ENCODE results near the gene CNIH3.

The CNIH3 gene

DNA sequence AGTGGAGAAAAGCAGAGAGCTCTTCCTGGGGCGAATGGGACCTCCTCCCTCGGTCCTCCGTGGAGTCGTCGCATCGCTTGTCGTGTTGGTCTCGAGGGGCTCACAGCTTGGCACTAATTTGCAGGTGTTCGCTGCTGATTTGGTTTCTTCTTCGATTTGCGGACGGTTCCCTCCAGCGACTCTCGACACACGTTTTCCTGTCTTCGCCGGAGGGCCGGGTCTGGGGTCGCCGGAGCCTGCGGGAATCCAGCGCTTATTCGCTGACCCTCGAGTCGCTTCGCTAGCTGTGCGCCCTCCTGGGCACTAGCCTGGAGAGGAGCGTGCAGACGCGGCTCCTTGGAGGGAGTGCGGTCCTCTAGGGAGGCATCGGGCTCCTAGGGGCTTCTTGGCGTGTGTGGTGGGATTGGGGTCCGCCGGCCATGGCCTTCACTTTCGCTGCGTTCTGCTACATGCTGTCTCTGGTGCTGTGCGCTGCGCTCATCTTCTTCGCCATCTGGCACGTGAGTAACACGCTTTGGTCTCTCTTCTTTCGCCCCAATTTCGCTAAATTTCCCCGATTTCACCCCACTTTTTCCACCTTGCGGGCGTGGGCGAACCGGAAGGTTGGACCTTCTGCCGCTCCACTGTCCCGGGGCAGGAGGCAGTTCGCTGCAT is 766 bp downstream of the CNIH3 start:
- peak in 1 of 2 donors; percentile 5 for DNase-seq

DNA sequence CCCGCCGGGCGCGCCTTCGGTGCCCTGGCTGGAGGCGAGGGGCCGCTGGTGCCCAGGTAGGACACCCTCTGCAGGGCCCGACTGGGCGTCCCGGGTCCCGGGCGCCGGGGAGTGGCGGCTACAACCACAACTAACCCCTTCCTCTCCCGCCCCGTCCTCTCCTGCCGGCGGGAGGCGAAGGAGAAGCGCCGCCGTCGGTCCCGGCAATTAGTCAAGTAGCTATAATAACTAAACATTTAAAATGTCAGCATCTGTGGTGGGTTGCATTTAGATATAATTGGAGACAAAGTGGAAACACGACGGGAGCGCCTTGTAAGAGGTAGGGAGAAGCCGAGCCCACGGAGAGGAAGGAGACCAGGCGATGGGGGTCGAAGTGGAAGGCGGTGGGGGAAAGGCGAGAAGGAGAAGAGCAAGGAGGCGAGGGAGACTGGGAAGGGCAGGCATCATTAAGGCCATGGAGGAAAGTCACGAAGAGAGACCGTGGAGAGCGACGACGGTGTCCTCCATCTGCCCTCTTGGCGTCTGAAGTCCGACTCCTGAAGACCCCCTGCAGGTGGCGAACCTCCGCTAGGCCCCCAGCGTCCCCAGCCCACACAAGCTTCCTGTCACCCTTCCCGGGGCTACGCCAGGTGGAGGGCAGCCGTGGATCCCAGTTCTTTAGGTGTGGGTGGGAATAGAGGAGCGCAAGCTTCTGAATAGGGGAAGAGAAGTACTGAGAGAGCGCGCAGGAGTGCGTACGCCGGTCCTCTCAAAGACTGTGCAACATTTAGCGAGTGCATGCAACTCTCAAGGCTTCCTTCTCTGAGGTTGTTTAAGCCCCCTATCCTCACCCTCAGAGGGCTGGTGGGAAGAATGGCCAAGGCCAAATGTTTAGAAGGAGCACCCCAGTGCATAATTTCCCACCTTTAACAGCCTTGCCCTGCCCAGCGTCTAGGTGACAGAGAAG is 1.6 kb downstream of the CNIH3 start:
- DNase-seq = no peak

DNA sequence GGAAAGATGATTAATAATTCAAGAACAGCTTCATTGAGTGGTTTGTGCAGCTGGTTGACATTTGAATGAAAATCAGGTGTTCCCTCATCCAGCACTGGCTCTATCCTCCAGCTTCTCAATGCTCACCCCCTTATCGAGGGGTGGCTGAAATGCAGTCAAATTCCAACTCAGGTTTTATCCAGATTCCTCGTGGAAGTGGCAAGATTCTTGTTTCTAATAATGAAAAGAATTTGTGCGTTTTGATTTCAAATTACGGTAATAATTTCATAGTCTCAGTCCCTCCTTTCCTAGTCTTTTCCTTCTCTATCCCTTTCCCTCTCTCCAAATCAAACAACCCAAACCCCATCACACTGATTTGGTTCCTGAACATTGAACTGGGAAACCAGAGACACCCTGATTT is 3.1 kb downstream of the CNIH3 start:
- no peak for DNase-seq

GRCh38 chr1:224620105-224620504 is 4.0 kb downstream of the CNIH3 start:
- DNase-seq = no peak

DNA sequence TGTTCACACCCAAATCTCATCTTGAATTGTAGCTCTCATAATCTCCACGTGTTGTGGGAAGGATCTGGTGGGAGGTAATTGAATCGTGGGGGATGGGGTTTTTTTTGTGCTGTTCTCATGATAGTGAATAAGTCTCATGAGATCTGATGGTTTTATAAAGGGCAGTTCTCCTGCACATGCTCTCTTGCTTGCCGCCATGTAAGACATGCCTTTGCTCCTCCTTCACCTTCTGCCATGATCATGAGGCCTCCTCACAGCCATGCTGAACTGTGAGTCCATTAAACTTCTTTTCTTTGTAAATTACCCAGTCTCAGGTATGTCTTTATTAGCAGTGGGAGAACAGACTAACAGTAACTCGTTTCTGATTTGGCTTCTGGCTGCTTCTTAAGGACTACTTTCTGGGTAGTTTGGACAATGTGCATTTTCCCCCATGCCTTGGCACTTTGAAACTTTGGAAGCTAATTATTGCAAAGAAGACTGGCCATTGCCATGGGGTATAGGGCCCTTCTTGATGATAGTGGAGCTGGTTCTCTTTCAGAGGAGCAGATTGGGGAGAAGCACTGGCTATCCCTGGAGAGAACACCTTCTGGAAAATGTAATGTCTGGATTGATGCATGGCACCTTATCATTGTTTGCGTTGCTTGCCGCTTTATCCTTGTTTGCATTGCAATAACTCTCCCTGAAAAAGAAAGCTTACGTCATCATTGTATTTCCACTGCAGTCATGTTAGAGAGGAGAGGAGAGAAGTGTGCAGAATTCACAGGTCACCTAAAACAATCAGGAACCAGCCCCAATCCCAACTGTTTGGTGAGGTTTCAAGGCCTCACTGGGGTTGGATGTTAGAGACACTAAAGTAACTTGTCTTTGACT is 5.9 kb downstream of the CNIH3 start:
- no peak for DNase-seq

DNA sequence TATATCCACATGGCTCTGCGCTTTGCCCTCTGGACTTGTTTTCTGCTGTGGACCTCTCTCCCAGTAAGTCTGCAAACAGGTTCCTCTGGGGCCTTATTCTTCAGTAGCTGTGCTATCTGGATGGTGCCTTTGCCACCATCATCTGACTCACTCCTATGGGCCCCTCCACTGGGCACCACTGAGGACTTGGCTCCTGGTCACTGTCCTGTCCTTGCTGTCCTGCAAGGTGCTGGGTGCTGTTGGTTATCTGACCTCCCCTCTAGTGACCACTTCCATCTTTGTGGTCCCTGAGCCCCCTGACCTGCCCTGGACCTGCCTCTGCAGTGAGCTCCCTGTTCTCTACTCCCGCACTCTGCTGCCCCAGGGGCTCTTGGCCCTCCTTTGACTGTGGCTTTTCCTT is 6.7 kb downstream of the CNIH3 start:
- DNase-seq = no peak

GRCh38 chr1:224623310-224623714 is 7.2 kb downstream of the CNIH3 start:
- DNase-seq = no peak

DNA sequence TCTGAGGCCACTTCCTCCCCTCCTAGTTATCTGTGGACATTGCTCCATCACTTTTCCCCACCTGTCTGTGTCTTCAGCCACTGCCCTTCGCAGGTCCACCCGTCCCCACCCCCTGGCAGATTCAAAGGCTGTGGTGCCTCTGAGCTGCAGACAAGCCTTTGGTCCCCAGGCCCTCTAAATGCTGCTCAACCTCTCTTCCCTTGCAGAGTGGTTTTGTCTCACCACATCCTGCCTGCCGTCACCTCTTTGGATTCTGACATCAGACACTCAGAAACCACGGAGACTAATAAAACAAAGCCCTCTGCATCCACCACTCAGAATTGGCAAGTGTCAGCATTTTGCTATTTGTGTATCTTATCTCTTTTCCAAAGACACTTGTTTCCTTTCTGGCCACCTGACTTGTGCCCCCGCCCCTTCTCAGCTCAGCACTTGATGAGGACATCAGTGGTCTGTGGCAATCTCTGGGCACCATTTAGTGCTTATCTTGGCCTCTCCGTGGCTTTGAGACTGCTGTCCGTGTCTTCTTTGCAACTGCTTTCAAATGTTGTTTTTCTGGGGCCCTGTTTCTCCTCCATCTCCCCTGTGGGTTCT is 7.7 kb downstream of the CNIH3 start:
- peak; percentile 77 to 88 for DNase-seq

- no peak for DNase-seq
Observed at GRCh38 chr1:224624432-224624831, 8.3 kb downstream of the CNIH3 start.

DNA sequence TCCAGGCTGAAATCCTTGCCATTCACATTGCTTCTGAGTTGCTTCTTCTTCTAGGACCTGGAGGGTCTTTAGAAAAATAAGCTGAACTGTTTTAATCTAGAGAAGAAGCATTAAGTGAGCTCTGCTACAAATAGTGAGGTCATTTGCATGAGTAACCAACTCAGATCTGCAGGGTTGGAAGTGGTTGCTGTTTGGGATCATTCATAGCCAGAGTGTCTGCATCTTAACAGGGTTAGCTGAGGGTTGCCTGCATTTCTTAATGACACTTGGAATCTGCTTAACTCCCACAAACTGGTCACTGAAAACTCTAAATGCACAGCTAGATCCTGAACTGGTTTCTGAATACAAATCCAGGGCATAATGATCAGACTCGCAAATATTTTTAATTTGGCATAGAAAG is 9.9 kb downstream of the CNIH3 start:
- DNase-seq = no peak

DNA sequence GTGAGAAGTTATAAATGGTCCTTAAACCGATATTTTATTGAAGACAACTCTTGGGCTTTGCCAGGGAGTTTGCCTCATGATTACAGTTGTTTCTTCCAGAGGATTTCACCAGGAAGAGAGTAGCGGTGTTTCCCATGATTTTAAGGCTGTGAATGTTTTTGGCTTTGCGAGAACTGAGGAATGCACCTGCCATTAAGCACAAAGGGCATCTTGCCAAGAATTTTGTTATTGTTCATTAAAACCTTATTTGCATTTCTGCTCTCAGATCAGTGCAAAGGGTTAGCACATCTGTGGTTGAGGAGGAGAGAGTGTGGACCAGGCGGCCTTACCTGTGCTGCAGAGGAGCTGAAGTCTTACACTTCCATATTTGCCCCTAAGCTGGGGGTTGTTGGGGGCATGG is 13.8 kb downstream of the CNIH3 start:
- no peak for DNase-seq

- DNase-seq = no peak
Observed at GRCh38 chr1:224631462-224632115, 15.5 kb downstream of the CNIH3 start.

DNA sequence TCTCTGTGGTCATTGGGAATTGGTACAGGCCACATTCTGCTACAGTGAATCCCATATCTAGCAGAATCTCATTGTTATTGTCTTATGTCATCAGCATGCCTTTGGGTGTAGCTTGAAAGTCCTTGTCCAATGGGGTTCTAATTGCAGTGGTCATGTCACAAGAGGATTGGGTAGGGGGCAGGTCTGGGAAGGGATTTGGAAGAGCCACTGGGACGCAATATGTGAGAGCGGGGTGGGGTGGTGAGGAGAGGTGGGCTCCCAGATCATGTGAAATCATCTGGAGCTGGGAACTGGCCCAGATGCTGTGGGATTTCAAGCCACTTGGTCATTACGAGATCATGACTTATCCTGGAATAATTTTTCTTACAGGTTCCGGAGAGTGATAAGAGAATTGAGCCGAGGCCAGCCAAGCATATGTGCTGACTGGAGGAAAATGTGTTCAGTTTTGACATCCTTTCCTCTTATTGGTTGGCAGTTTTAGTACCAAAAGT is 16.3 kb downstream of the CNIH3 start:
- no peak for DNase-seq

- DNase-seq = no peak
Observed at GRCh38 chr1:224632921-224633321, 16.8 kb downstream of the CNIH3 start.

DNA sequence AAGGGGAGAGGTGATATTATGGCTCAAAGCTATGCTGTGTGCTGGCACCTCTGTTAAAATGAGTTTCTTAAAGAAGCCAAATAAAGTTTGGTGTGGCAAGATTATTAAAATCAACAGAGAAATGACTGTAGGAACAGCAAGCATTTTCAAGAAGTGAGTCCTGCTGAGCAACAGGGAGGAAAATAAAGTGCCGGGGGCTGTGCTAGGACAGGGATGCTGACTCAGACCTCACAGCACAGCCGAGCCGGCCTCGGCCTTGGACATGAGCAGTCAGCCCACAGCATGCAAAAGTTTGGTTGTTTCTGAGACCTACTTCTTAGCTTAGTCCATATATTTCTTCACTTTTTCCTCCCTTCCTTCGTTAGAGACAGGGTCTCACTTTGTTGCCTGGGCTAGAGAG is 19.2 kb downstream of the CNIH3 start:
- DNase-seq = no peak

DNA sequence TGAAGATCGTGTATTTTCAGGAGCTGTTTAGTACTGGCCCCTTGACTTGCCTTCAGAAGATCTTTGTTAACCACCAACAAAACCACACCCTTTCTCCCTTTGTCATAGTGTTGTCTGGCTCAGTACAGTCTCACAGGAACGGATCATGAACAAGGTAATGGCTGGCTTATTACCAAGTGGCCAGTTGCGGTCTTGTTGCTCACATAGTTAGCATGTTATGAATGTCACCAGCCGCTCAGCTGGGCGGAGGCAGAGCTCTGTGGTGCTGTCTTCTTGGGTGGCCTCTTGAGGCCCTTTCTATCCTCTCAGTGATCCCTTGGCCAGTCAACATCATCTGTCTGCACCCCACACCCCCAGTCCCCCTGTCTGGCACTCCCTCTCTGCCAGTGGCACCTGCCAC is 21.4 kb downstream of the CNIH3 start:
- no peak for DNase-seq

DNA sequence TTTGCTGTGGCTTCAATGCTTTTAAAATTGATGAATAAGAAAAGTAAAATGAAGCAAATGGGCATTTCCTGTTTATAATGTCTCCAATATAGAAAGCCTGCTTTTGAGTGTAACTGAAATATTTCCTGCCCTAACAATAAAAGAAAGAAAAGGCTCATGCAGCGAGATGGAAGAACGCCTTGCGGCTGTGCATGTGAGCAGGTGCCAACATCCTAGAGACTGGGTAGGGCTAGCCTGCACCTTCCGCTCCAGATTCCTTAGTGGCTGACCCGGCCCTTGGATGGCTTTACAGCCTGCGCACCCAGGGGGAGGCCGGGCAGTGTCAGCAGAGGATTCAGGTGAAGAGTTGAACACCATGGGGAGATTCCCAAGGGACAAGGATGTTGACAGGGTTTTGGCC is 21.8 kb downstream of the CNIH3 start:
- DNase-seq = no peak

DNA sequence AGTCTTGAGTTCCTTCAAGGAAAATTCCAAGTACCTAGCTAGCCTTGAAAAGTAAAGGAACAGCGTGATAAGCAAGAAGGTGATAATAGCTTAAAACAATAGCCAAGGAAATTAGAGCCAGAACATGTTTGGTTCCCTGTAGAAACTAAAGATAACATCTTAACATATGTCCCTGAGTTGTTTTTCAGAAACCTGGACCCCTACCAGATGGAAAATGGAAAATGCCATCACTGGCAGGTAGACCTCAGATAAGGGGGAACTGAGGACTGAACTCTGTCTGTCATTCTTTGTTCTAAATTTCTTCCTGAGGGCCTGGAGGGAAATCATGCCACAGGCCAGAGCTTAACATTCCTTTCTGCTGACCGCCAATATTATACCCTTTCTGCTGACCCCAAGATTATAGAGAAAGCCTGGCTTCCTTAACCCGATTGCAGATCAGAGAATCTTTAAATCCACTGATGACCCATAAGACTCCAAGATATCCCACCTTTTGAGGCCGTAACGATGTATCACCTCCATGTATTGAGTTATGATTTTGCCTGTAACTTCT is 23.4 kb downstream of the CNIH3 start:
- no peak for DNase-seq

DNA sequence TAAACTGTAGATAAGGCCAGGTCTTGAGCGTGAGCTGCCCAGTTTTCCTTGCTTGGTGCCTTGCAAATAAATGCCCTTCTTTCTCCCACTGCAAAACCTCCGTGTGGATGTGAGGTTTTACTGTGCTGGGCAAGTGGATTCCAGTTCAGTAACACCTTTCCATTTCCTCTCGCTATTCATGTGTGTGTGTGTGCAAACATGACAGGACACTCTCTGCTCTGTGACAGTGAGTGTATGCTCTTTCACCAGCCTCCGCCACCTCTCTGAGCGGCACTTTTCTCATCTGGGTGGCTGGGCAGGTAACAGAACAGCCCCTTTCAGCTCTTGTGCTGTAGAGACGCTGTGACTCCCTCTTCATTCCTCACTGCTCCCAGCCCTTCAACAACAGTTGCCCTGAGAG is 23.9 kb downstream of the CNIH3 start:
- DNase-seq = no peak

DNA sequence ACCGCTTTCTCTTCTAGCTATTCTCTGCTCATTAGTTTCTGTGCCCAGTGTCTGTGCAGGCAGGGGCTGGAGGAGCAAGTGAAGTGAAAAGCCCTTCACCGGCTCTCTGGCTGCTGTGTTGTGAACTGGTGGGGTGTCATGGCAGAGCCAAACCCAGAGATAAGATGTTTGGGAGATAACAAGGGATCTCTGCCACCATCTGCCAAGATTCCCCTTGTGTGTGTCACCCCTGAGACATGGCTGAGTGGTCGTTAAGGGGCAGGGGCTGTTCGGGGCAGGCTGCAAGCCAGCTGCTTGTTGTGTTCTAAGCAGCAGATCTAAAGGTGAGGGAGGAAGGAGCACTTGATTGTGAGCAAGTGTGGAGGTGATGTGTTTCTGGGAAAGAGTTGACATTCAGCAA is 24.5 kb downstream of the CNIH3 start:
- DNase-seq = no peak

- DNase-seq = no peak
Observed at GRCh38 chr1:224641030-224641429, 24.9 kb downstream of the CNIH3 start.

DNA sequence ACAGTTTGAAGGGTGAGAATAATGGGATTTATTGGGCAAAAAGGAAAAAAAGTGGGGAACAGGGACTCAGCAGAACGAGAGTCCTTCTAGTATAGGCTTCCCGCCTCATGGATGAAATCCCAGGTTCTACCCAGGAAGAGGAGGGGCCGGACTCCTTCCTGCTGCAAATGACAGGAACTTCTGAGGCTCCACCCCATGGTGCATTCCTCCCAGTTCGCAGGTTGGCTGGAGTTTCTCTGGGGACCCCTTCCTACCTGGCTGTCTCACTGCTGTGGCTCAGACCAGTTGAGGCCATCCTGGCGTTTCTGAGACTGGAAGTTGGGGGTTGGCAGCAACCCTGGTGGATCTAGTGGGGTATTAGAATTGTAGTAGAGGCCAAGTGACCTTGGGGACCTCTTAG is 27.5 kb downstream of the CNIH3 start:
- no peak for DNase-seq

Data from CD4-positive, alpha-beta T cell treated with Interferon alpha-2 for 1 hour (primary cell).